ENCODE data around the gene AASDH. TPM values are rescaled to one million over a fixed set of nuclear protein-coding genes. Genes with fewer than 3 reads are reported as not detected.

The AASDH gene
- total RNA-seq, 1 experiment from 2014 or later = 12.6 TPM

DNA sequence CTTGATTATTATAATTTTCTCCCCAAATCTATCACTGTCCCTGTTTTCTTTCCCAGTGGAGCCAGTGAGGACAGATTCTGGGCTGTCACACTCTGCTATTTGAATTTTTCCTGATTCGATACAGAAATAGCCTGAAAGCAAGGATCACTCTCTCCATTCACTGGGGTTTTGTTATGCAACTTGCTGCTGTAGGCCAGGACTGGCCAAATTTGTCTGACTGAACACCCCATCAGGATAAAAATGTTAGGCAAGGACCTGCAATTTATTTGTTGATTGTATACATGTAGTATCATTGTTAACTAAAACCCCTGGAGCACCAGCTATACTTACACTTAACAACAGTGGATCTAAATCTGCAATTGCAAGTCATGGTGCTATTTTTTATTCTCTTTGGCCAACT, 68.7 kb downstream of the AASDH start:
- POLR2A ChIA-PET = no interaction called here
- H3K27ac Mint-ChIP-seq = no peak overlapping the region

DNA sequence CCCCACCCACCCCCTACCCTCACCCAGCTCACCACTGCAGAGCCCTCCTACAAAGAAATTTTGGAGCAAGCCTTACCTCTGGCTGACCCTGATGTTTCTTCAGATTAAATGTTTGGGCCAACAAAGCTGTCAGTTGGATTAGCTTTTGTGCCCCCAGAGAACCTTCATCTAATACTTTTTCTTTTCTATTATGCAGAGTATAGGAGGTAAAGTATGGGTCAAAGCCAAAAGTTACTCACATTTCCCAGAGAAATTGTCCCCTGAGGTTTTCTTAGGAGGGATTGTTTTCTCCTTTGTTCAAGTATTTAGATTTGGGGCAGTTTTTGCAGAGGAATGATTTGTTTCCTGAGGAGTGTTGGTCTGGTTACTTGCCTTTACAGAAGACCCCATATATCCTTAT, 69.5 kb downstream of the AASDH start:
- TF ChIP-seq JUN (CRISPR knock-in tag; IDR thresholded peaks at IDR 0.05) = no peak
- no peak for TF ChIP-seq FOXJ3 (CRISPR knock-in tag; IDR thresholded peaks at IDR 0.05; ENCODE audit: borderline replicate concordance)
- TF ChIP-seq NFATC4 (CRISPR knock-in tag; IDR thresholded peaks at IDR 0.05) = no peak
- TF ChIP-seq GTF2I (CRISPR knock-in tag; conservative IDR thresholded peaks at IDR 0.05) = no peak
- TF ChIP-seq, protein P1, sequence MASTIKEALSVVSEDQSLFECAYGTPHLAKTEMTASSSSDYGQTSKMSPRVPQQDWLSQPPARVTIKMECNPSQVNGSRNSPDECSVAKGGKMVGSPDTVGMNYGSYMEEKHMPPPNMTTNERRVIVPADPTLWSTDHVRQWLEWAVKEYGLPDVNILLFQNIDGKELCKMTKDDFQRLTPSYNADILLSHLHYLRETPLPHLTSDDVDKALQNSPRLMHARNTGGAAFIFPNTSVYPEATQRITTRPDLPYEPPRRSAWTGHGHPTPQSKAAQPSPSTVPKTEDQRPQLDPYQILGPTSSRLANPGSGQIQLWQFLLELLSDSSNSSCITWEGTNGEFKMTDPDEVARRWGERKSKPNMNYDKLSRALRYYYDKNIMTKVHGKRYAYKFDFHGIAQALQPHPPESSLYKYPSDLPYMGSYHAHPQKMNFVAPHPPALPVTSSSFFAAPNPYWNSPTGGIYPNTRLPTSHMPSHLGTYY (CRISPR knock-in tag; IDR thresholded peaks at IDR 0.05) = no peak
- TF ChIP-seq, protein P2, sequence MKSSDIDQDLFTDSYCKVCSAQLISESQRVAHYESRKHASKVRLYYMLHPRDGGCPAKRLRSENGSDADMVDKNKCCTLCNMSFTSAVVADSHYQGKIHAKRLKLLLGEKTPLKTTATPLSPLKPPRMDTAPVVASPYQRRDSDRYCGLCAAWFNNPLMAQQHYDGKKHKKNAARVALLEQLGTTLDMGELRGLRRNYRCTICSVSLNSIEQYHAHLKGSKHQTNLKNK (CRISPR knock-in tag; IDR thresholded peaks at IDR 0.05) = no peak
- TF ChIP-seq ZNF121 (CRISPR knock-in tag; IDR thresholded peaks at IDR 0.05) = no peak
- DNase-seq (ENCODE audit: low spot score) (no peak), ATAC-seq (no peak)
- Mint-ChIP-seq H3K27me3 (ENCODE audit: low read depth) (no peaks in the 10 kb centered on the region), H3K4me1 (no peaks in the 10 kb centered on the region), H3K4me3 (no peak overlapping the region), H3K9me3 (no peaks in the 10 kb centered on the region), H3K27ac (no peak overlapping the region), H3K36me3 (peaks cover 9% of the 10 kb centered on the region; the same call in 1 of the 2 replicates)
- ChIA-PET CTCF (no interaction called here), POLR2A (no interaction called here)

More for the DNA sequence above, 68.7 kb downstream of the AASDH start:
- no peak for ATAC-seq
- H3K27me3 Mint-ChIP-seq (ENCODE audit: low read depth) = no peaks in the 10 kb centered on the region
- no peaks in the 10 kb centered on the region for H3K4me1 Mint-ChIP-seq
- peaks cover 9% of the 10 kb centered on the region; the same call in 1 of the 2 replicates for H3K36me3 Mint-ChIP-seq
- no peak overlapping the region for H3K4me3 Mint-ChIP-seq
- TF ChIP-seq FOXP1 (CRISPR knock-in tag; IDR thresholded peaks at IDR 0.05; ENCODE audit: borderline replicate concordance) = no peak
- CTCF ChIA-PET = no interaction called here
- no peak for DNase-seq (ENCODE audit: low spot score)
- no peaks in the 10 kb centered on the region for H3K9me3 Mint-ChIP-seq

DNA sequence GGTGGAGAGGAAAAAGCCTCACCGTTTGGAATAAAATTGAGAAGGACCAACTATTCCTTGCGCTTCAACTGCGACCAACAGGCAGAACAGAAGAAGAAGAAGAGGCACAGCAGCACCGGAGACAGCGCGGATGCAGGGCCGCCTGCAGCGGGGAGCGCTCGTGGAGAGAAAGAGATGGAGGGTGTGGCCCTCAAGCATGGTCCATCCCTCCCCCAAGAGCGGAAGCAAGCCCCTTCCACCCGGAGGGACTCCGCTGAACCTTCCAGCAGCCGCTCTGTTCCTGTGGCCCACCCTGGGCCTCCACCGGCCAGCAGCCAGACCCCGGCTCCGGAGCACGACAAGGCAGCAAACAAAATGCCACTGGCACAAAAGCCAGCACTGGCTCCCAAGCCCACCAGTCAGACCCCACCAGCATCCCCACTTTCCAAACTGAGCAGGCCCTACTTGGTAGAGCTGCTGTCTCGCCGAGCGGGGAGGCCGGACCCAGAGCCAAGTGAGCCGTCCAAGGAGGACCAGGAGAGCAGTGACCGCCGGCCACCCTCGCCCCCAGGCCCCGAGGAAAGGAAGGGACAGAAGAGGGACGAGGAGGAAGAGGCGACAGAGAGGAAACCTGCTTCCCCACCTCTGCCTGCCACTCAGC, 71.2 kb downstream of the AASDH start:
- CTCF ChIA-PET = no interaction called here
- peaks cover 9% of the 10 kb centered on the region; the same call in 1 of the 2 replicates for H3K36me3 Mint-ChIP-seq

More for the DNA sequence above, 71.2 kb downstream of the AASDH start:
- no peaks in the 10 kb centered on the region for H3K27me3 Mint-ChIP-seq (ENCODE audit: low read depth)
- no peak overlapping the region for H3K27ac Mint-ChIP-seq
- POLR2A ChIA-PET = no interaction called here
- DNase-seq (ENCODE audit: low spot score) (no peak), ATAC-seq (no peak)
- TF ChIP-seq RELA (CRISPR knock-in tag; IDR thresholded peaks at IDR 0.05; ENCODE audit: borderline replicate concordance) (no peak), SMAD4 (CRISPR knock-in tag; IDR thresholded peaks at IDR 0.05) (no peak), NFATC4 (CRISPR knock-in tag; IDR thresholded peaks at IDR 0.05) (no peak), KAT7 (CRISPR knock-in tag; IDR thresholded peaks at IDR 0.05; ENCODE audit: borderline replicate concordance) (no peak), NR1H2 (CRISPR knock-in tag; IDR thresholded peaks at IDR 0.05) (no peak), ZBTB21 (CRISPR knock-in tag; IDR thresholded peaks at IDR 0.05; ENCODE audit: borderline replicate concordance) (no peak)
- TF ChIP-seq, protein P3, sequence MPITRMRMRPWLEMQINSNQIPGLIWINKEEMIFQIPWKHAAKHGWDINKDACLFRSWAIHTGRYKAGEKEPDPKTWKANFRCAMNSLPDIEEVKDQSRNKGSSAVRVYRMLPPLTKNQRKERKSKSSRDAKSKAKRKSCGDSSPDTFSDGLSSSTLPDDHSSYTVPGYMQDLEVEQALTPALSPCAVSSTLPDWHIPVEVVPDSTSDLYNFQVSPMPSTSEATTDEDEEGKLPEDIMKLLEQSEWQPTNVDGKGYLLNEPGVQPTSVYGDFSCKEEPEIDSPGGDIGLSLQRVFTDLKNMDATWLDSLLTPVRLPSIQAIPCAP (CRISPR knock-in tag; IDR thresholded peaks at IDR 0.05) = no peak
- TF ChIP-seq, protein P4, sequence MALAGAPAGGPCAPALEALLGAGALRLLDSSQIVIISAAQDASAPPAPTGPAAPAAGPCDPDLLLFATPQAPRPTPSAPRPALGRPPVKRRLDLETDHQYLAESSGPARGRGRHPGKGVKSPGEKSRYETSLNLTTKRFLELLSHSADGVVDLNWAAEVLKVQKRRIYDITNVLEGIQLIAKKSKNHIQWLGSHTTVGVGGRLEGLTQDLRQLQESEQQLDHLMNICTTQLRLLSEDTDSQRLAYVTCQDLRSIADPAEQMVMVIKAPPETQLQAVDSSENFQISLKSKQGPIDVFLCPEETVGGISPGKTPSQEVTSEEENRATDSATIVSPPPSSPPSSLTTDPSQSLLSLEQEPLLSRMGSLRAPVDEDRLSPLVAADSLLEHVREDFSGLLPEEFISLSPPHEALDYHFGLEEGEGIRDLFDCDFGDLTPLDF (CRISPR knock-in tag; IDR thresholded peaks at IDR 0.05) = no peak
- TF ChIP-seq, protein P5, sequence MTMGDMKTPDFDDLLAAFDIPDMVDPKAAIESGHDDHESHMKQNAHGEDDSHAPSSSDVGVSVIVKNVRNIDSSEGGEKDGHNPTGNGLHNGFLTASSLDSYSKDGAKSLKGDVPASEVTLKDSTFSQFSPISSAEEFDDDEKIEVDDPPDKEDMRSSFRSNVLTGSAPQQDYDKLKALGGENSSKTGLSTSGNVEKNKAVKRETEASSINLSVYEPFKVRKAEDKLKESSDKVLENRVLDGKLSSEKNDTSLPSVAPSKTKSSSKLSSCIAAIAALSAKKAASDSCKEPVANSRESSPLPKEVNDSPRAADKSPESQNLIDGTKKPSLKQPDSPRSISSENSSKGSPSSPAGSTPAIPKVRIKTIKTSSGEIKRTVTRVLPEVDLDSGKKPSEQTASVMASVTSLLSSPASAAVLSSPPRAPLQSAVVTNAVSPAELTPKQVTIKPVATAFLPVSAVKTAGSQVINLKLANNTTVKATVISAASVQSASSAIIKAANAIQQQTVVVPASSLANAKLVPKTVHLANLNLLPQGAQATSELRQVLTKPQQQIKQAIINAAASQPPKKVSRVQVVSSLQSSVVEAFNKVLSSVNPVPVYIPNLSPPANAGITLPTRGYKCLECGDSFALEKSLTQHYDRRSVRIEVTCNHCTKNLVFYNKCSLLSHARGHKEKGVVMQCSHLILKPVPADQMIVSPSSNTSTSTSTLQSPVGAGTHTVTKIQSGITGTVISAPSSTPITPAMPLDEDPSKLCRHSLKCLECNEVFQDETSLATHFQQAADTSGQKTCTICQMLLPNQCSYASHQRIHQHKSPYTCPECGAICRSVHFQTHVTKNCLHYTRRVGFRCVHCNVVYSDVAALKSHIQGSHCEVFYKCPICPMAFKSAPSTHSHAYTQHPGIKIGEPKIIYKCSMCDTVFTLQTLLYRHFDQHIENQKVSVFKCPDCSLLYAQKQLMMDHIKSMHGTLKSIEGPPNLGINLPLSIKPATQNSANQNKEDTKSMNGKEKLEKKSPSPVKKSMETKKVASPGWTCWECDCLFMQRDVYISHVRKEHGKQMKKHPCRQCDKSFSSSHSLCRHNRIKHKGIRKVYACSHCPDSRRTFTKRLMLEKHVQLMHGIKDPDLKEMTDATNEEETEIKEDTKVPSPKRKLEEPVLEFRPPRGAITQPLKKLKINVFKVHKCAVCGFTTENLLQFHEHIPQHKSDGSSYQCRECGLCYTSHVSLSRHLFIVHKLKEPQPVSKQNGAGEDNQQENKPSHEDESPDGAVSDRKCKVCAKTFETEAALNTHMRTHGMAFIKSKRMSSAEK (CRISPR knock-in tag; IDR thresholded peaks at IDR 0.05; ENCODE audit: borderline replicate concordance) = no peak
- TF ChIP-seq, protein P6, sequence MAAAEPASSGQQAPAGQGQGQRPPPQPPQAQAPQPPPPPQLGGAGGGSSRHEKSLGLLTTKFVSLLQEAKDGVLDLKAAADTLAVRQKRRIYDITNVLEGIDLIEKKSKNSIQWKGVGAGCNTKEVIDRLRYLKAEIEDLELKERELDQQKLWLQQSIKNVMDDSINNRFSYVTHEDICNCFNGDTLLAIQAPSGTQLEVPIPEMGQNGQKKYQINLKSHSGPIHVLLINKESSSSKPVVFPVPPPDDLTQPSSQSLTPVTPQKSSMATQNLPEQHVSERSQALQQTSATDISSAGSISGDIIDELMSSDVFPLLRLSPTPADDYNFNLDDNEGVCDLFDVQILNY (CRISPR knock-in tag; IDR thresholded peaks at IDR 0.05) = no peak
- TF ChIP-seq, protein P7, sequence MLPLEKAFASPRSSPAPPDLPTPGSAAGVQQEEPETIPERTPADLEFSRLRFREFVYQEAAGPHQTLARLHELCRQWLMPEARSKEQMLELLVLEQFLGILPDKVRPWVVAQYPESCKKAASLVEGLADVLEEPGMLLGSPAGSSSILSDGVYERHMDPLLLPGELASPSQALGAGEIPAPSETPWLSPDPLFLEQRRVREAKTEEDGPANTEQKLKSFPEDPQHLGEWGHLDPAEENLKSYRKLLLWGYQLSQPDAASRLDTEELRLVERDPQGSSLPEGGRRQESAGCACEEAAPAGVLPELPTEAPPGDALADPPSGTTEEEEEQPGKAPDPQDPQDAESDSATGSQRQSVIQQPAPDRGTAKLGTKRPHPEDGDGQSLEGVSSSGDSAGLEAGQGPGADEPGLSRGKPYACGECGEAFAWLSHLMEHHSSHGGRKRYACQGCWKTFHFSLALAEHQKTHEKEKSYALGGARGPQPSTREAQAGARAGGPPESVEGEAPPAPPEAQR (CRISPR knock-in tag; IDR thresholded peaks at IDR 0.05) = no peak
- no peak overlapping the region for H3K4me3 Mint-ChIP-seq
- no peaks in the 10 kb centered on the region for H3K4me1 Mint-ChIP-seq
- H3K9me3 Mint-ChIP-seq = no peaks in the 10 kb centered on the region
